ENCODE results near the gene TM2D3. TPM values are rescaled to one million over a fixed set of nuclear protein-coding genes. Genes with fewer than 3 reads are reported as not detected.

TM2D3 gene
- total and polyA plus RNA-seq, 4 experiments from 2014 or later, result 35.1 to 92.9 (median 63.3) TPM

DNA sequence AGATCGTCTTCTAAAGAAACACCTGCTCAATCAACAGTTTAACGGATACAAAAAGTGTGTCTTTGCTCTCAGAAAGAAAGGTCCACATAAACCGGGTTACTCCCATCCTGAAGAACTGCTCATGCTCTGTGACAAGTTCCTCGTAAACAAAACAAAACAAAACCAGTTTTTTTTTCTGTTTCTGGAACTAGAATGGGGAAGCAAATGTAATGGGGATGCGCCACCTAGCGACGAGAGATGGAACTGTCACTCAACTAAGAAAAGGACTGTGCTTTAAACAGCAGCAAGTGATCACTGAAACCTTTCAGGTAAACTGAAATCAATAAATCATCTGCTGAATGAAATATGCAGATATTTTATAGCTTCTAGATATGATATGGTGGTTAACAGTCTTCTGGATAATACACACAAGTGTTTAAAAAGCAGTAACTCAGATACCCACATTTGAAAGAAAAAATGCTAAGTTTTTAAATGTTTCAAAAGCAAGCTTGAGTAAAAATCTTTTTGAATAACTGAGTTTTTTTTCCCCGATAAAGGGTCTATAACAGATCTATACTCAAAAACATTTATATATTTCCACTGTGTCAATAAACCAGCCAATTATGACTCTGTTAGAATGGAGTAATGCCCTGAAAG is 10.9 kb downstream of the TM2D3 start:
- Histone ChIP-seq H3K27me3 (ENCODE audit: insufficient read depth, low read length) (no peaks in the 10 kb centered on the region), H3K4me3 (ENCODE audit: low read length in 2 of 2) (no peak overlapping the region), H3K4me1 (ENCODE audit: insufficient read depth, low read length) (peaks cover 25% of the 10 kb centered on the region), H3K36me3 (ENCODE audit: insufficient read depth, low read length) (peaks cover 43% of the 10 kb centered on the region), H3K27ac (ENCODE audit: low read depth, low read length) (peak overlapping the region; percentile 67), H3K9me3 (ENCODE audit: control insufficient read depth in 1 of 2, low read length in 2 of 2) (no peaks in the 10 kb centered on the region)
- DNase-seq, result peak; percentile 73 to 78 (median 77)
- ChIA-PET POLR2A (ENCODE audit: partially characterized antibody) (interaction anchor here (1.0 to 2.4 kb wide), 10 partner anchors 9 to 389 kb away, joined by 4 to 28 read pairs (median 5); partner anchors contain the start of genes CHSY1, SNRPA1, TARS3 and TM2D3), CTCF (ENCODE audit: partially characterized antibody) (interaction anchor here (0.7 to 4.5 kb wide), 26 partner anchors 9 to 398 kb away, joined by 3 to 50 read pairs (median 4); partner anchors contain the start of genes CHSY1, SNRPA1 and TARS3)
- Mint-ChIP-seq H3K27me3 (no peaks in the 10 kb centered on the region), H3K36me3 (peaks cover 62 to 69% of the 10 kb centered on the region in 2 donors), H3K4me1 (peaks cover 20 to 30% (median 25%) of the 10 kb centered on the region in 4 donors), H3K4me3 (peak overlapping the region in 5 of 8 donors; percentile 4 to 52 (median 18)), H3K9me3 (peaks cover 0 to 2% (median 0%) of the 10 kb centered on the region in 8 donors), H3K27ac (peak overlapping the region; percentile 80 to 95 (median 94))
- intact Hi-C loops (cut with micrococcal nuclease), result loop anchor here (1.0 to 10.0 kb wide), 3 partner anchors 11 to 1036 kb away; partner anchors contain the start of genes ASB7, LINS1 and TM2D3

- no peaks in the 10 kb centered on the region for H3K27me3 ChIP-seq (ENCODE audit: insufficient read depth, low read length)
- peaks cover 19 to 26% (median 22%) of the 10 kb centered on the region in 4 donors for H3K4me1 Mint-ChIP-seq
- intact Hi-C loops (cut with micrococcal nuclease), result loop anchor here (10.0 kb wide), 1 partner anchor 1035 kb away; the partner anchor contains the start of genes ASB7 and LINS1
- peak overlapping the region in 1 of 7 donors; percentile 81 for H3K27ac Mint-ChIP-seq
- no peak overlapping the region for H3K27ac ChIP-seq (ENCODE audit: low read depth, low read length)
- H3K9me3 ChIP-seq (ENCODE audit: control insufficient read depth in 1 of 2, low read length in 2 of 2), result no peaks in the 10 kb centered on the region
- peaks cover 29% of the 10 kb centered on the region for H3K36me3 ChIP-seq (ENCODE audit: insufficient read depth, low read length)
- ChIA-PET CTCF (ENCODE audit: partially characterized antibody) (interaction anchor here (1.5 to 4.5 kb wide), 7 partner anchors 15 to 351 kb away, joined by 4 to 50 read pairs (median 10); partner anchors contain the start of gene SNRPA1), POLR2A (ENCODE audit: partially characterized antibody) (interaction anchor here (0.7 to 1.6 kb wide), 2 partner anchors 18 to 351 kb away, joined by 3 to 4 read pairs; no protein-coding TSS in a partner anchor)
- no peaks in the 10 kb centered on the region for H3K27me3 Mint-ChIP-seq
- H3K4me1 ChIP-seq (ENCODE audit: insufficient read depth, low read length), result peaks cover 25% of the 10 kb centered on the region
- no peak for DNase-seq
- H3K9me3 Mint-ChIP-seq, result no peaks in the 10 kb centered on the region
- H3K4me3 Mint-ChIP-seq, result no peak overlapping the region
- no peak overlapping the region for H3K4me3 ChIP-seq (ENCODE audit: low read length in 2 of 2)
- peaks cover 47 to 58% of the 10 kb centered on the region in 2 donors for H3K36me3 Mint-ChIP-seq
Observed at GRCh38 chr15:101639667-101640066, 12.5 kb downstream of the TM2D3 start.

- Histone ChIP-seq H3K4me3 (ENCODE audit: low read length in 2 of 2) (no peak overlapping the region), H3K27ac (ENCODE audit: low read depth, low read length) (no peak overlapping the region), H3K9me3 (ENCODE audit: control insufficient read depth in 1 of 2, low read length in 2 of 2) (no peaks in the 10 kb centered on the region), H3K36me3 (ENCODE audit: insufficient read depth, low read length) (peaks cover 21% of the 10 kb centered on the region), H3K27me3 (ENCODE audit: insufficient read depth, low read length) (no peaks in the 10 kb centered on the region), H3K4me1 (ENCODE audit: insufficient read depth, low read length) (peaks cover 25% of the 10 kb centered on the region)
- intact Hi-C loops (cut with micrococcal nuclease), result no loop called here
- no peak overlapping the region for H3K4me3 Mint-ChIP-seq
- H3K36me3 Mint-ChIP-seq, result peaks cover 49 to 51% of the 10 kb centered on the region in 2 donors
- DNase-seq, result no peak
- H3K9me3 Mint-ChIP-seq, result no peaks in the 10 kb centered on the region
- H3K27ac Mint-ChIP-seq, result peak overlapping the region in 2 of 7 donors; percentile 7 to 25
- H3K27me3 Mint-ChIP-seq, result no peaks in the 10 kb centered on the region
- CTCF ChIA-PET (ENCODE audit: partially characterized antibody), result interaction anchor here (2.0 kb wide), 1 partner anchor 317 kb away, joined by 5 read pairs; no protein-coding TSS in a partner anchor
- POLR2A ChIA-PET (ENCODE audit: partially characterized antibody), result no interaction called here
- peaks cover 17 to 26% (median 20%) of the 10 kb centered on the region in 4 donors for H3K4me1 Mint-ChIP-seq
Observed at GRCh38 chr15:101637919-101638318, 14.3 kb downstream of the TM2D3 start.

DNA sequence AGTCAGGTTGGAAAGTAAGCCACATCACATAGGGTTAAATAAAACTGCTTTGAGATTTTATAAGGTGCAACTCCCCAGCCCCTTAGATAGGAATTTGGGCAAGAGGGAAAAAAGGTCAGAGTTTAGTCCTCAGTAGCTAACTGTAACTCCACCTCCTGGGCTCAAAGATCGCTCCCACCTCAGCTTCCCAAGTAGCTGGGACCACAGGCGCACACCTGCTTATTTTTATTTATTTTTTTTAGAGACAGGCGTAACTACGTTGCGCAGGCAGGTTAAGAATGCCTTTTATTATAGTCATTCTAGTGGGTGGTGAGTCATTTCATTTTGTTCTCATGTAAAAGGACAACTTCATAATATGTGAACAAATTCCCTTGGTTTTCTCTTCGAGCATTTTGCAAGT is 14.7 kb downstream of the TM2D3 start:
- DNase-seq, result no peak
- peaks cover 14 to 23% (median 17%) of the 10 kb centered on the region in 4 donors for H3K4me1 Mint-ChIP-seq
- H3K27ac ChIP-seq (ENCODE audit: low read depth, low read length), result no peak overlapping the region
- no peaks in the 10 kb centered on the region for H3K27me3 ChIP-seq (ENCODE audit: insufficient read depth, low read length)
- CTCF ChIA-PET (ENCODE audit: partially characterized antibody), result interaction anchor here (2.0 kb wide), 1 partner anchor 317 kb away, joined by 5 read pairs; no protein-coding TSS in a partner anchor
- H3K27ac Mint-ChIP-seq, result peak overlapping the region in 1 of 7 donors; percentile 25
- no peaks in the 10 kb centered on the region for H3K9me3 Mint-ChIP-seq
- H3K4me3 Mint-ChIP-seq, result no peak overlapping the region
- H3K4me1 ChIP-seq (ENCODE audit: insufficient read depth, low read length), result peaks cover 21% of the 10 kb centered on the region
- POLR2A ChIA-PET (ENCODE audit: partially characterized antibody), result interaction anchor here (1.2 kb wide), 1 partner anchor 14 kb away, joined by 3 read pairs; no protein-coding TSS in a partner anchor
- H3K27me3 Mint-ChIP-seq, result no peaks in the 10 kb centered on the region
- peaks cover 49 to 53% of the 10 kb centered on the region in 2 donors for H3K36me3 Mint-ChIP-seq
- intact Hi-C loops (cut with micrococcal nuclease), result no loop called here
- no peaks in the 10 kb centered on the region for H3K9me3 ChIP-seq (ENCODE audit: control insufficient read depth in 1 of 2, low read length in 2 of 2)
- H3K4me3 ChIP-seq (ENCODE audit: low read length in 2 of 2), result no peak overlapping the region
- H3K36me3 ChIP-seq (ENCODE audit: insufficient read depth, low read length), result peaks cover 18% of the 10 kb centered on the region

DNA sequence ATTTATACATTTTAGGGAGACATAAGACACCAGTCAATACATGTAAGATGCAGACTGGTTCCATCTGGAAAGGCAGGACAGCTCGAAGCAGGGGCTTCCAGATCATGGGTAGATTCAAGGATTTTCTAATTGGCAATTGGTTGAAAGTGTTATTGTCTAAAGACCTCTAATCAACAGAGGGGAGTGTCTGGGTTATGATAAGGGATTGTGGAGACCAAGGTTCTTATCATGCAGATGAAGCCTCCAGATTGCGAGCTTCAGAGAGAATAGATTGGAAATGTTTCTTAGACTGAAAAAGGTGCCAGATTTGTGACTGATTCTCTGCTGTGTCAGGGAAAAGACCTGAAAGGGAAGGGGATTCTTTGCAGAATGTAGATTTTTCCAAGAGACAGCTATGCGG is 15.1 kb downstream of the TM2D3 start:
- Mint-ChIP-seq H3K4me3 (no peak overlapping the region), H3K9me3 (no peaks in the 10 kb centered on the region), H3K27me3 (no peaks in the 10 kb centered on the region), H3K36me3 (peaks cover 48 to 49% of the 10 kb centered on the region in 2 donors), H3K4me1 (peaks cover 10 to 18% (median 12%) of the 10 kb centered on the region in 4 donors), H3K27ac (peak overlapping the region in 3 of 7 donors; percentile 1 to 55 (median 35))
- intact Hi-C loops (cut with micrococcal nuclease), result no loop called here
- POLR2A ChIA-PET (ENCODE audit: partially characterized antibody), result interaction anchor here (1.2 kb wide), 1 partner anchor 15 kb away, joined by 3 read pairs; no protein-coding TSS in a partner anchor
- DNase-seq, result no peak
- CTCF ChIA-PET (ENCODE audit: partially characterized antibody), result interaction anchor here (2.0 kb wide), 1 partner anchor 316 kb away, joined by 5 read pairs; no protein-coding TSS in a partner anchor
- H3K9me3 ChIP-seq (ENCODE audit: control insufficient read depth in 1 of 2, low read length in 2 of 2), result no peaks in the 10 kb centered on the region
- H3K36me3 ChIP-seq (ENCODE audit: insufficient read depth, low read length), result peaks cover 14% of the 10 kb centered on the region
- no peak overlapping the region for H3K27ac ChIP-seq (ENCODE audit: low read depth, low read length)
- H3K4me3 ChIP-seq (ENCODE audit: low read length in 2 of 2), result no peak overlapping the region
- H3K4me1 ChIP-seq (ENCODE audit: insufficient read depth, low read length), result peaks cover 16% of the 10 kb centered on the region
- no peaks in the 10 kb centered on the region for H3K27me3 ChIP-seq (ENCODE audit: insufficient read depth, low read length)

- no peak overlapping the region for H3K27ac ChIP-seq (ENCODE audit: low read depth, low read length)
- CTCF ChIA-PET (ENCODE audit: partially characterized antibody), result no interaction called here
- no peaks in the 10 kb centered on the region for H3K27me3 ChIP-seq (ENCODE audit: insufficient read depth, low read length)
- H3K36me3 ChIP-seq (ENCODE audit: insufficient read depth, low read length), result peaks cover 14% of the 10 kb centered on the region
- POLR2A ChIA-PET (ENCODE audit: partially characterized antibody), result interaction anchor here (1.2 kb wide), 1 partner anchor 16 kb away, joined by 3 read pairs; no protein-coding TSS in a partner anchor
- peaks cover 7% of the 10 kb centered on the region for H3K4me1 ChIP-seq (ENCODE audit: insufficient read depth, low read length)
- peaks cover 45 to 48% of the 10 kb centered on the region in 2 donors for H3K36me3 Mint-ChIP-seq
- H3K9me3 ChIP-seq (ENCODE audit: control insufficient read depth in 1 of 2, low read length in 2 of 2), result no peaks in the 10 kb centered on the region
- no peak overlapping the region for H3K4me3 Mint-ChIP-seq
- H3K4me3 ChIP-seq (ENCODE audit: low read length in 2 of 2), result no peak overlapping the region
- H3K4me1 Mint-ChIP-seq, result peaks cover 4 to 9% (median 6%) of the 10 kb centered on the region in 4 donors
- no peaks in the 10 kb centered on the region for H3K27me3 Mint-ChIP-seq
- DNase-seq, result no peak
- intact Hi-C loops (cut with micrococcal nuclease), result no loop called here
- no peaks in the 10 kb centered on the region for H3K9me3 Mint-ChIP-seq
- H3K27ac Mint-ChIP-seq, result peak overlapping the region in 2 of 7 donors; percentile 48 to 78
Observed at GRCh38 chr15:101635944-101636727, 16.0 kb downstream of the TM2D3 start.
